B cell (primary cell): ENCODE data around the gene HHIPL2. TPM values are rescaled to one million over a fixed set of nuclear protein-coding genes. Genes with fewer than 3 reads are reported as not detected.

Source experiments
- ATAC-seq: fragments of 200-7000 bp; cut with Tn5 transposase; one replicate; pipeline ENCODE4 v1.10.0; 2021; ENCODE audit warnings: low read depth, mild to moderate bottlenecking, moderate number of reproducible peaks, moderate library complexity
- CTCF ChIA-PET: fragments of 350-600 bp; sonication (Branson Sonifier 250); formaldehyde crosslinking; loops from one replicate; lab custom pipeline; 2021; ENCODE audit warnings: antibody characterized with exemption, inconsistent platforms; lab: Charles Lee
- POLR2A ChIA-PET: fragments of 350-600 bp; sonication (Branson Sonifier 250); formaldehyde crosslinking; loops from one replicate; lab custom pipeline; 2021; ENCODE audit warnings: antibody characterized with exemption; lab: Charles Lee
- DNase-seq: peaks from one replicate; pipeline ENCODE4 v3.0.0; 2013
- H2AFZ ChIP-seq: 2 replicates; pipeline ENCODE4 v1.6.1; 2012; ENCODE audit warnings: mild to moderate bottlenecking, low read depth, low read length; ENCODE audit not compliant: insufficient read depth, poor library complexity, severe bottlenecking
- H3K27ac ChIP-seq, 2 donors: 1 replicate in 1 of 2; 2 replicates in 1 of 2; pipeline ENCODE4 v1.5.1; 2012 to 2013; ENCODE audit warnings: low read length in 2 of 2, mild to moderate bottlenecking in 2 of 2, moderate library complexity in 1 of 2
- H3K27me3 ChIP-seq, 4 experiments: fragments of 200-600 bp in 1 of 4; sonication (generic) in 1 of 4; replicated peaks in 1 of 4; 1 replicate in 2 of 4; 2 replicates in 2 of 4; pipeline versions ENCODE4 v1.6.1 to v1.7.0; 2013 to 2016; ENCODE audit warnings: low read length in 3 of 4, mild to moderate bottlenecking in 2 of 4, mixed read lengths in 1 of 4, moderate library complexity in 1 of 4; ENCODE audit not compliant: insufficient read depth in 4 of 4, control insufficient read depth in 3 of 4; ENCODE audit errors: control extremely low read depth in 1 of 4
- H3K36me3 ChIP-seq, 2 experiments: replicated peaks in 1 of 2; 1 replicate in 1 of 2; 2 replicates in 1 of 2; pipeline versions ENCODE4 v1.6.1 to v1.7.1; 2013; ENCODE audit warnings: low read length in 1 of 2; ENCODE audit not compliant: insufficient read depth in 2 of 2, control insufficient read depth in 1 of 2; ENCODE audit errors: control extremely low read depth in 1 of 2, extremely low read depth in 1 of 2
- H3K4me1 ChIP-seq, 2 donors: fragments of 200-600 bp in 1 of 2; sonication (generic) in 1 of 2; 1 replicate in 1 of 2; 2 replicates in 1 of 2; pipeline versions ENCODE4 v1.5.1 to v1.6.1; 2013 to 2017; ENCODE audit warnings: low read length in 2 of 2; ENCODE audit not compliant: control insufficient read depth in 2 of 2, insufficient read depth in 2 of 2
- H3K4me2 ChIP-seq: replicated peaks from 2 replicates; pipeline ENCODE3; 2012; ENCODE audit warnings: mild to moderate bottlenecking, low read depth, low read length; ENCODE audit not compliant: poor library complexity, severe bottlenecking
- H3K4me3 ChIP-seq, 5 experiments: fragments of 200-600 bp in 1 of 5; sonication (generic) in 1 of 5; 1 replicate in 3 of 5; 2 replicates in 2 of 5; pipeline versions ENCODE4 v1.5.1 to v1.7.0; 2011 to 2016; ENCODE audit warnings: low read length in 4 of 5, mild to moderate bottlenecking in 4 of 5, low read depth in 2 of 5, control low read depth in 1 of 5, moderate library complexity in 1 of 5; ENCODE audit not compliant: insufficient read depth in 1 of 5; ENCODE audit errors: control extremely low read depth in 1 of 5, extremely low read depth in 1 of 5
- H3K79me2 ChIP-seq: fragments of 200-600 bp; sonication (generic); one replicate; pipeline ENCODE4 v1.6.0; 2016; ENCODE audit warnings: low read length; ENCODE audit not compliant: control insufficient read depth, insufficient read depth
- H3K9ac ChIP-seq: fragments of 200-600 bp; sonication (generic); 2 replicates; pipeline ENCODE4 v1.6.1; 2017; ENCODE audit warnings: mild to moderate bottlenecking, low read length, moderate library complexity
- H3K9me3 ChIP-seq, 3 donors: one replicate each; pipeline versions ENCODE4 v1.6.1 to v1.7.1; 2013; ENCODE audit warnings: low read length in 2 of 3; ENCODE audit not compliant: control insufficient read depth in 2 of 3, insufficient read depth in 1 of 3; ENCODE audit errors: control extremely low read depth in 1 of 3
- H4K20me1 ChIP-seq: 2 replicates; pipeline ENCODE4 v1.6.0; 2012; ENCODE audit warnings: mild to moderate bottlenecking, low read length; ENCODE audit not compliant: insufficient read depth, control insufficient read depth, poor library complexity, severe bottlenecking
- H3K27ac Mint-ChIP-seq: one replicate; pipeline ENCODE4 v1.8.0; 2021; ENCODE audit warnings: mixed read lengths
- H3K27me3 Mint-ChIP-seq: one replicate; pipeline ENCODE4 v1.8.0; 2021; ENCODE audit warnings: mixed read lengths
- H3K4me1 Mint-ChIP-seq: one replicate; pipeline ENCODE4 v1.8.0; 2021; ENCODE audit warnings: mixed read lengths
- H3K4me3 Mint-ChIP-seq: one replicate; pipeline ENCODE4 v1.8.0; 2021; ENCODE audit warnings: mixed read lengths
- H3K9me3 Mint-ChIP-seq: one replicate; pipeline ENCODE4 v1.8.0; 2022; ENCODE audit warnings: mixed read lengths; ENCODE audit not compliant: insufficient read depth
- CTCF ChIP-seq: fragments of 200-600 bp; IDR thresholded peaks from one replicate; pipeline ENCODE4 v1.8.0; 2022; ENCODE audit warnings: antibody characterized with exemption, mild to moderate bottlenecking
- EZH2 ChIP-seq: IDR thresholded peaks from 2 replicates; pipeline ENCODE4 v1.6.1; 2012; ENCODE audit warnings: borderline replicate concordance, low read depth, mild to moderate bottlenecking, moderate library complexity, low read length; ENCODE audit not compliant: insufficient read depth, poor library complexity, severe bottlenecking
- WGBS: methylation state at CpG from one replicate; pipeline ENCODE4 v1.1.5; 2013; ENCODE audit warnings: missing lambda C conversion rate; ENCODE audit not compliant: insufficient coverage; 5-methylcytosine and 5-hydroxymethylcytosine counted together
- intact Hi-C: fragments of 100-400 bp; cut with micrococcal nuclease; formaldehyde crosslinking; loops from one replicate; pipeline ENCODE4 v1.10.0; 2022
- polyA plus RNA-seq: library from polyadenylated mRNA; depleted of rRNA; stranded (reverse); fragments of >200 nt; gene quantifications from 2 replicates; pipeline ENCODE4 v1.2.3, GENCODE V29; 2012
- total RNA-seq, 2 donors: library from RNA; stranded (reverse); fragments of 120-200 nt in 1 of 2; gene quantifications; 1 replicate in 1 of 2; 2 replicates in 1 of 2; pipeline versions ENCODE4 v1.2.3 to v1.2.4, GENCODE V29; 2013 to 2022

The HHIPL2 gene
- total and polyA plus RNA-seq, 2 donors (not counting 1 experiment from before 2014, with no cell fraction given), result 0.63 to 0.99 TPM

- WGBS, result no CpG with 5 or more reads among the region's 4 CpGs
- peak overlapping the region; percentile 83 for H3K4me3 Mint-ChIP-seq
- no peaks in the 10 kb centered on the region for H3K9me3 Mint-ChIP-seq
- H2AFZ ChIP-seq, result peak overlapping the region; percentile 30
- TF ChIP-seq EZH2 (no peak), CTCF (no peak)
- H3K4me2 ChIP-seq, result peak overlapping the region; percentile 69
- no peak for DNase-seq
- peaks cover 43 to 50% of the 10 kb centered on the region in 2 donors for H3K4me1 ChIP-seq
- H3K79me2 ChIP-seq, result peaks cover 76% of the 10 kb centered on the region
- ATAC-seq, result no peak
- peaks cover 69% of the 10 kb centered on the region for H3K4me1 Mint-ChIP-seq
- intact Hi-C loops, result loop anchor here (1.0 kb wide), 1 partner anchor 8 kb away; no protein-coding TSS in a partner anchor
- ChIA-PET POLR2A (no interaction called here), CTCF (interaction anchor here (2.5 kb wide), 1 partner anchor 52 kb away, joined by 11 read pairs; no protein-coding TSS in a partner anchor)
- peak overlapping the region in 1 of 5 experiments; percentile 38 for H3K4me3 ChIP-seq
- peaks cover 7 to 27% of the 10 kb centered on the region in 2 experiments for H3K36me3 ChIP-seq
- H3K9me3 ChIP-seq, result peaks cover 0 to 3% (median 0%) of the 10 kb centered on the region in 3 donors
- H3K27me3 Mint-ChIP-seq, result no peaks in the 10 kb centered on the region
- peak overlapping the region; percentile 91 for H3K27ac Mint-ChIP-seq
- no peaks in the 10 kb centered on the region for H4K20me1 ChIP-seq
- peak overlapping the region; percentile 27 for H3K9ac ChIP-seq
- peak overlapping the region; percentile 54 to 64 for H3K27ac ChIP-seq
- no peaks in the 10 kb centered on the region for H3K27me3 ChIP-seq
Observed at GRCh38 chr1:222582099-222582774, 34.3 kb upstream of the HHIPL2 start.

- peaks cover 30 to 32% of the 10 kb centered on the region in 2 donors for H3K4me1 ChIP-seq
- ATAC-seq (no peak), DNase-seq (no peak)
- ChIA-PET POLR2A (no interaction called here), CTCF (no interaction called here)
- peaks cover 0 to 3% (median 0%) of the 10 kb centered on the region in 3 donors for H3K9me3 ChIP-seq
- H3K9ac ChIP-seq, result no peak overlapping the region
- peaks cover 9 to 46% of the 10 kb centered on the region in 2 experiments for H3K36me3 ChIP-seq
- peaks cover 49% of the 10 kb centered on the region for H3K4me1 Mint-ChIP-seq
- H3K9me3 Mint-ChIP-seq, result no peaks in the 10 kb centered on the region
- TF ChIP-seq EZH2 (no peak), CTCF (no peak)
- H3K4me2 ChIP-seq, result no peak overlapping the region
- WGBS, result 100% methylated on average over 2 of the region's 3 CpGs
- peaks cover 49% of the 10 kb centered on the region for H3K79me2 ChIP-seq
- no peaks in the 10 kb centered on the region for H4K20me1 ChIP-seq
- H3K27ac ChIP-seq, result no peak overlapping the region
- intact Hi-C loops, result no loop called here
- no peak overlapping the region for H3K4me3 ChIP-seq
- no peaks in the 10 kb centered on the region for H3K27me3 Mint-ChIP-seq
- H2AFZ ChIP-seq, result no peak overlapping the region
- H3K4me3 Mint-ChIP-seq, result no peak overlapping the region
- H3K27ac Mint-ChIP-seq, result no peak overlapping the region
- H3K27me3 ChIP-seq, result no peaks in the 10 kb centered on the region
Observed at GRCh38 chr1:222579316-222579715, 31.4 kb upstream of the HHIPL2 start.
